ENCODE results near the gene THPO.
A peak's percentile ranks its signal among the peaks of the same experiment; 100 is the strongest.

Gene THPO

DNA sequence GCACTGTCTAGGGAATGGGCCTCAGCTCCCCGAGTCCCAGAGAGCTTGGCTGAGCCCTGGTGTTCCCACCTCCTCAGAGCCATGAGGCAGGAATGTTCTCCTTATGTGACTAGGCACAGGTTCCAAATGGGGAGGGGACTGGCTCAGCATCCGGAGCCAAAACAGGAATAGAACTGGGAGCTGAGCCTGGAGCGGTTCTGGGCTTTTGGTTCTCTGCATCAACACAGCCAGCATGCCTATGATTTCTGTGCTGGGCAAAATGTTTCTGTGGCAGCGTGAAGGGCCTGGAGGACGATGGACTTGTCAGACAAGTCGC lies 40.6 kb downstream of the THPO start, which contains the start of gene FAM131A:
Gene FAM131A (plus strand): TSS at position 202 of the 316 bp plus-strand sequence. CDS start 31 bp downstream, at position 233.
- Mint-ChIP-seq H3K9me3 (no peaks in the 10 kb centered on the region), H3K27me3 (peaks cover 14% of the 10 kb centered on the region), H3K27ac (peak within 1 kb of the TSS; percentile 36), H3K4me3 (peak within 1 kb of the TSS; percentile 89), H3K4me1 (peaks cover 54% of the 10 kb centered on the region), H3K36me3 (peaks cover 29% of the 10 kb centered on the region)
- no peak for ATAC-seq

DNA sequence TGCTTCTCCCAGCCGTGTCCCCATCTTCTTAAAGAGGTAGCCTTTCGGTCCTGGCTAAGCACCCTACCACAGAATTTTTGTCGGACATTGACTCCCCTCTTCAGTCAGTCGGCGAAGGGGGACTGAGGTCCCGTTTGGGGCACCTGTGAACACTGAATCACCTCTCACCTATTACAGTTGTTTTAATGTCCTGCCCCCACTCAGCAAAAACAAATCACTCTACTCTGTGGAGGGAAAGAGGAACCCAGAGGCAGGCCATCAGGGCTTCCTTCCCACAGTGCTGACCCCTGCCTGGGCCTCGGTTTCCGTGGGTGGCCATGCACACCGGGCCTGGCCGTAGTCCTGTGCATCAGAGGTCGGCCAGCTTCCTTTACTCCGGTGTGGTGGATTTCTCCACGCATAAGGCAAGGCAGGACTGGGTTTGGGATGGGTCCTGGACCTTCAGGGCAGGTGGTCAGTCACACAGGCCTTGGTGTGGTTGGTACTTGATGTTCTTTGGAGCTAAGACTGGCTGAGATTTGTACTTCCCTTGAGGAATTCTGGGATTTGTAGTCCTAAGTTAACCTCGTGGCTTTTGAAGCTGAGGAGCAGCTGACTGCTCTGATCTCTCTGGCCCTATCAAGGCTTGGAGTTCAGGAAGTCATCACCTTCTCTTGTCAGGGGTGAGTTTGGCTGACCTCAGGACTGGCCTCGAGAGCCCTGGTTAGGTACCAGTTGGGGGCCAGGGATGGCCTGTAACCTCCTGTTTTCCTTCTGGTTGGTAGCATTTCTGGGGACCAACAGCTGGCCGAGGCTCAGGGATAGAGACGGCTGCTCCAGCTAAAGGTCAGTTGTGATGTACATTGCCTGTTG lies 41.2 kb downstream of the THPO start:
- H3K27ac Mint-ChIP-seq, result peak overlapping the region; percentile 36
- H3K27me3 Mint-ChIP-seq, result peaks cover 14% of the 10 kb centered on the region
- H3K36me3 Mint-ChIP-seq, result peaks cover 34% of the 10 kb centered on the region
- H3K4me3 Mint-ChIP-seq, result peak overlapping the region; percentile 89
- peaks cover 54% of the 10 kb centered on the region for H3K4me1 Mint-ChIP-seq
- no peak for ATAC-seq
- no peaks in the 10 kb centered on the region for H3K9me3 Mint-ChIP-seq

- Mint-ChIP-seq H3K4me3 (peak overlapping the region; percentile 89), H3K4me1 (peaks cover 54% of the 10 kb centered on the region), H3K9me3 (no peaks in the 10 kb centered on the region), H3K27me3 (peaks cover 14% of the 10 kb centered on the region), H3K27ac (peak overlapping the region; percentile 36), H3K36me3 (peaks cover 42% of the 10 kb centered on the region)
- peak; percentile 86 for ATAC-seq
Measured at GRCh38 chr3:184335661-184336546, 42.1 kb downstream of the THPO start.

- no peak for ATAC-seq
- Mint-ChIP-seq H3K4me1 (peaks cover 54% of the 10 kb centered on the region), H3K9me3 (no peaks in the 10 kb centered on the region), H3K36me3 (peaks cover 40% of the 10 kb centered on the region), H3K27ac (peak overlapping the region; percentile 36), H3K4me3 (peak overlapping the region; percentile 89), H3K27me3 (peaks cover 14% of the 10 kb centered on the region)
Measured at GRCh38 chr3:184335291-184335660, 42.7 kb downstream of the THPO start.

DNA sequence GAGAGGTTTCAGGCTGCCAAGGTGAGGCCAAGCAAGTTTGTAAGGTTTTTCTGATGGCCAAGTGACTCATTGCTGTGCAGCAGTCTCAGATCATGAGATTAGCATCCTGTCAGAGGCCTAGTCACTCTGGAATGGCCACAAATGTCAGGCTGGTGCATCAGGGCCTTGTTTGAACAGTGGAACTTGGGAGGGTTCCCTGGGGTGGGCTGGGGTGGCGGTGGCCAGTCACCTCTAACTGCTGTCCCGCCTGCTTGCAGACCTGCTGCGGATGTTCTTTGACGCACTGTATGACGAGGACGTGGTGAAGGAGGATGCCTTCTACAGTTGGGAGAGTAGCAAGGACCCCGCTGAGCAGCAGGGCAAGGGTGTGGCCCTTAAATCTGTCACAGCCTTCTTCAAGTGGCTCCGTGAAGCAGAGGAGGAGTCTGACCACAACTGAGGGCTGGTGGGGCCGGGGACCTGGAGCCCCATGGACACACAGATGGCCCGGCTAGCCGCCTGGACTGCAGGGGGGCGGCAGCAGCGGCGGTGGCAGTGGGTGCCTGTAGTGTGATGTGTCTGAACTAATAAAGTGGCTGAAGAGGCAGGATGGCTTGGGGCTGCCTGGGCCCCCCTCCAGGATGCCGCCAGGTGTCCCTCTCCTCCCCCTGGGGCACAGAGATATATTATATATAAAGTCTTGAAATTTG lies 43.4 kb downstream of the THPO start:
- Mint-ChIP-seq H3K27ac (peak overlapping the region; percentile 36), H3K4me3 (no peak overlapping the region), H3K27me3 (peaks cover 14% of the 10 kb centered on the region), H3K36me3 (peaks cover 43% of the 10 kb centered on the region), H3K4me1 (peaks cover 54% of the 10 kb centered on the region), H3K9me3 (no peaks in the 10 kb centered on the region)
- ATAC-seq, result no peak

- peaks cover 51% of the 10 kb centered on the region for H3K4me1 Mint-ChIP-seq
- H3K36me3 Mint-ChIP-seq, result peaks cover 47% of the 10 kb centered on the region
- H3K4me3 Mint-ChIP-seq, result no peak overlapping the region
- H3K27ac Mint-ChIP-seq, result peak overlapping the region; percentile 36
- no peaks in the 10 kb centered on the region for H3K9me3 Mint-ChIP-seq
- peaks cover 14% of the 10 kb centered on the region for H3K27me3 Mint-ChIP-seq
- ATAC-seq, result no peak
Measured at GRCh38 chr3:184333700-184334099, 44.3 kb downstream of the THPO start.

- no peak overlapping the region for H3K4me3 Mint-ChIP-seq
- peaks cover 48% of the 10 kb centered on the region for H3K4me1 Mint-ChIP-seq
- H3K9me3 Mint-ChIP-seq, result no peaks in the 10 kb centered on the region
- H3K27me3 Mint-ChIP-seq, result peaks cover 11% of the 10 kb centered on the region
- peak overlapping the region; percentile 36 for H3K27ac Mint-ChIP-seq
- ATAC-seq, result no peak
- peaks cover 52% of the 10 kb centered on the region for H3K36me3 Mint-ChIP-seq
Measured at GRCh38 chr3:184333190-184333589, 44.8 kb downstream of the THPO start.

DNA sequence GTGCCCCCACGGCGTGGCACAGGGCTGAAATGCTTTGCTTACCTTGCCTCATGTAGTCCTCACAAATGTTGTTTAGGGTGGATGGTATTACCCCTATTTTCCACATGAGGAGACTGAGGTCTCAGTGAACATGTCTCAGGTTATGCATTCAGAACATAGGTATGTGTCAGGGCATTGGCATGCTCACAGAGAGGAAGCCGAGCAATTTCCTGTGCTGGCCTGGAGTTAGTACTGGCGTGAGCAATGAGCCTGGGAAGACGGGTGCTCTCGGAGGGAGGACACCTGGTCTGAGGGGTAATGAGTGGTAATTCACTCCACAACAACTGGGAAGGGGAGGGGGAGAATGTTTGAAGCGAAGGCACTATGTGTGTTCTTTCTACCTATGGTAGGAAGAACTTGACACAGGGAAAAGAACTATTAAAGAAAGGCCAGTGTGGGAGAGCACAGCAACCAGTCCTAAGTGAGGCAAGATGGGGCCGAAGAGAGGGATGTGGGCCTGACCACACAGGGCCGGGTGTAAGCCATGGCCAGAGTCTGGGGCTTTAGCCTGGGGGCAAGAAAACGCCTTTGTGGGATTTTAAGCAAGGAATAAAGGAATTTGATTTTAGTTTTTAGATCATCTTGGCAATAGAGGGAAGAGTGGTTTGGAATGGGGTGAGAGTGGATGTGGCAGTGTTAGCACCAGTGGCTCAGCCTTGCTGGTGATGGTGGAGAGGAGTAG lies 45.5 kb downstream of the THPO start:
- H3K27me3 Mint-ChIP-seq, result peaks cover 4% of the 10 kb centered on the region

DNA sequence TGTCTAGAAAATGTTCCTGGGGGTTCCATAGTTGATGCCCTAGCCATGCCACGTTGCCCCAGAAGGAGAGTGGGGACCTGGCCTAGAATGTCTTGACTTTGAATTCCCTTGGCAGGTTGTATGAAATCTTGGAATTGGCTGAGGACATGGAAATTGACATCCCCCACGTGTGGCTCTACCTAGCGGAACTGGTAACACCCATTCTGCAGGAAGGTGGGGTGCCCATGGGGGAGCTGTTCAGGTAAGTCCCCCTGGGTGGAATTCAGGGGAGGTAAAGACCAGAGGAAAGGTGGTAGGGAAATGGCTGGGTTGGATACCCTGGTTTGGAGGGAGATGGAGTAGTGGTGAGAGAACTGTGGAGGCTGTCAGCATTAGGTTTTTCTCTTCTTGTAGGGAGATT lies 49.5 kb downstream of the THPO start:
- peaks cover 16% of the 10 kb centered on the region for H3K4me1 Mint-ChIP-seq
- H3K4me3 Mint-ChIP-seq, result no peak overlapping the region
- H3K36me3 Mint-ChIP-seq, result peaks cover 92% of the 10 kb centered on the region
- H3K27me3 Mint-ChIP-seq, result no peaks in the 10 kb centered on the region
- no peaks in the 10 kb centered on the region for H3K9me3 Mint-ChIP-seq
- ATAC-seq, result no peak
- peak overlapping the region; percentile 43 for H3K27ac Mint-ChIP-seq

More for the DNA sequence above, 45.5 kb downstream of the THPO start:
- no peaks in the 10 kb centered on the region for H3K9me3 Mint-ChIP-seq
- H3K4me1 Mint-ChIP-seq, result peaks cover 41% of the 10 kb centered on the region
- H3K36me3 Mint-ChIP-seq, result peaks cover 59% of the 10 kb centered on the region
- no peak for ATAC-seq
- peak overlapping the region; percentile 36 for H3K27ac Mint-ChIP-seq
- H3K4me3 Mint-ChIP-seq, result no peak overlapping the region

GRCh38 chr3:184327171-184327570 lies 50.8 kb downstream of the THPO start:
- Mint-ChIP-seq H3K4me3 (no peak overlapping the region), H3K9me3 (no peaks in the 10 kb centered on the region), H3K36me3 (peaks cover 89% of the 10 kb centered on the region), H3K27ac (no peak overlapping the region), H3K27me3 (no peaks in the 10 kb centered on the region), H3K4me1 (peaks cover 5% of the 10 kb centered on the region)
- ATAC-seq, result no peak

DNA sequence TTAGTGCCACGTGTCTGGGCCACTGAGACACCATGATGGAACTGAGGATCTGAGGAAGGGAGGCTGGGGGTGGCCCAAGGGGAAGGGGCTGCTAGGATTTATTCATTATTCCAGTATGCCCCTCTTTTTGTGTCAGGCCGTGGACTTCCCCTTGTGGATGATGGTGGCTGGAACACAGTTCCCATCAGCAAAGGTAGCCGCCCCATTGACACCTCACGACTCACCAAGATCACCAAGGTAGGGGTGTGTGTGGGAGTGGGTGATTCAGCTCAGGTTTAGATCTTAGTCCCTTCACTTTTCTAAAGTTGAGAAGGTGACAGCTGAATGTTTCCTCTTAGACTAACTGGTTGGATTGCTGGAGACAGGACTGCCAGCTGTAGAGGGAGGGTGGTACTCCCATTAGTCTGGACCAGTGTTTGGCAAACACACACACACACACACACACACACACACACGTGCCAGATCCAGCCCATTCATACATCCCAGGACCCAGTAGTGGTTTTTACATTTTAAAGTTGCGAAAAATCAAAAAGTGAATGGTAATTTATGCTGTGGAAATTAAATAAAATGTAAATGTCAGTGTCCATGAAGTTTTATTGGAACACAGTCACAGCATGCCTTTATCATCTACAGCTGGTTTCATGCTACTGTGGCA lies 52.2 kb downstream of the THPO start:
- Mint-ChIP-seq H3K9me3 (no peaks in the 10 kb centered on the region), H3K27me3 (no peaks in the 10 kb centered on the region), H3K36me3 (peaks cover 89% of the 10 kb centered on the region), H3K4me3 (no peak overlapping the region), H3K4me1 (peaks cover 14% of the 10 kb centered on the region), H3K27ac (peak overlapping the region; percentile 52)
- no peak for ATAC-seq

DNA sequence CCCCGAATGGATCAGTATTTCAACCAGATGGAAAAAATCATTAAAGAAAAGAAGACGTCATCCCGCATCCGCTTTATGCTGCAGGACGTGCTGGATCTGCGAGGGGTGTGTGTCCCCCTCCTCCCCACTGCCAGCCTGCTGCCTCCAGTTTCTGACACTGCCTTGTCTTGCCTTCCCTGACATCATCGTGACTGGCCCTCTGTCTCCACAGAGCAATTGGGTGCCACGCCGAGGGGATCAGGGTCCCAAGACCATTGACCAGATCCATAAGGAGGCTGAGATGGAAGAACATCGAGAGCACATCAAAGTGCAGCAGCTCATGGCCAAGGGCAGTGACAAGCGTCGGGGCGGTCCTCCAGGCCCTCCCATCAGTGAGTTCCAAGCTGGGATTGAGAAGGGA lies 52.7 kb downstream of the THPO start:
- no peak overlapping the region for H3K4me3 Mint-ChIP-seq
- ATAC-seq, result no peak
- H3K4me1 Mint-ChIP-seq, result peaks cover 14% of the 10 kb centered on the region
- H3K27me3 Mint-ChIP-seq, result no peaks in the 10 kb centered on the region
- H3K36me3 Mint-ChIP-seq, result peaks cover 92% of the 10 kb centered on the region
- no peaks in the 10 kb centered on the region for H3K9me3 Mint-ChIP-seq
- H3K27ac Mint-ChIP-seq, result peak overlapping the region; percentile 52

DNA sequence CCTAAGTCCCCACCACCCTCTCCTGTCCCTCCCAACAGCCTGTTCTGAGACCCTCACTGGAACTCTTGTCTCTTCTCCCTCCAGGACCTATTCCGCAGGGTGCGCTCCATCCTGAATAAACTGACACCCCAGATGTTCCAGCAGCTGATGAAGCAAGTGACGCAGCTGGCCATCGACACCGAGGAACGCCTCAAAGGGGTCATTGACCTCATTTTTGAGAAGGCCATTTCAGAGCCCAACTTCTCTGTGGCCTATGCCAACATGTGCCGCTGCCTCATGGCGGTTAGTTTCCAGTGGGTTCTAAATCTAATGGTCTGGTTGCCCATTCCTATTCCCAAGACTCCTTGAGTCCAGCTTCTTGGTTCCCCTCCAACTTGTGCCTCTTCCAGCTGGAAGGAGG lies 54.3 kb downstream of the THPO start:
- Mint-ChIP-seq H3K27ac (no peak overlapping the region), H3K4me3 (no peak overlapping the region)

More for the DNA sequence above, 54.3 kb downstream of the THPO start:
- Mint-ChIP-seq H3K9me3 (no peaks in the 10 kb centered on the region), H3K4me1 (peaks cover 22% of the 10 kb centered on the region), H3K36me3 (peaks cover 89% of the 10 kb centered on the region), H3K27me3 (no peaks in the 10 kb centered on the region)
- no peak for ATAC-seq
